Activated naive CD8-positive, alpha-beta T cell (primary cell): ENCODE data around the gene B4GALNT2.
"Not testable (repeated sequence)": the region's sequence is repeated elsewhere in the genome, so short reads cannot be mapped to it uniquely, and the experiment has no call there.

Source experiments
- H3K27ac Mint-ChIP-seq: one replicate; pipeline ENCODE4 v1.8.0; 2021; ENCODE audit warnings: mixed read lengths
- H3K27me3 Mint-ChIP-seq: one replicate; pipeline ENCODE4 v1.8.0; 2021; ENCODE audit warnings: mixed read lengths
- H3K36me3 Mint-ChIP-seq: one replicate; pipeline ENCODE4 v1.8.0; 2021; ENCODE audit warnings: mixed read lengths
- H3K4me1 Mint-ChIP-seq: one replicate; pipeline ENCODE4 v1.8.0; 2021; ENCODE audit warnings: low read depth, mixed read lengths
- H3K4me3 Mint-ChIP-seq: one replicate; pipeline ENCODE4 v1.8.0; 2021; ENCODE audit warnings: mild to moderate bottlenecking, mixed read lengths
- H3K9me3 Mint-ChIP-seq: one replicate; pipeline ENCODE4 v1.8.0; 2021; ENCODE audit warnings: low read depth, mixed read lengths

The B4GALNT2 gene

GRCh38 chr17:49108318-49108717 is 24.3 kb upstream of the B4GALNT2 start:
- Mint-ChIP-seq H3K27ac (no peak overlapping the region), H3K27me3 (peaks cover 5% of the 10 kb centered on the region), H3K4me3 (no peak overlapping the region), H3K9me3 (peaks cover 3% of the 10 kb centered on the region), H3K4me1 (no peaks in the 10 kb centered on the region), H3K36me3 (no peaks in the 10 kb centered on the region)

GRCh38 chr17:49110509-49110908 is 22.1 kb upstream of the B4GALNT2 start:
- peaks cover 4% of the 10 kb centered on the region for H3K9me3 Mint-ChIP-seq
- H3K36me3 Mint-ChIP-seq = no peaks in the 10 kb centered on the region
- H3K4me1 Mint-ChIP-seq = no peaks in the 10 kb centered on the region
- no peak overlapping the region for H3K27ac Mint-ChIP-seq
- H3K4me3 Mint-ChIP-seq = no peak overlapping the region
- H3K27me3 Mint-ChIP-seq = peaks cover 11% of the 10 kb centered on the region

- Mint-ChIP-seq H3K36me3 (no peaks in the 10 kb centered on the region), H3K4me3 (no peak overlapping the region)
These were observed 20.6 kb upstream of the B4GALNT2 start for GRCh38 chr17:49111934-49112333.

DNA sequence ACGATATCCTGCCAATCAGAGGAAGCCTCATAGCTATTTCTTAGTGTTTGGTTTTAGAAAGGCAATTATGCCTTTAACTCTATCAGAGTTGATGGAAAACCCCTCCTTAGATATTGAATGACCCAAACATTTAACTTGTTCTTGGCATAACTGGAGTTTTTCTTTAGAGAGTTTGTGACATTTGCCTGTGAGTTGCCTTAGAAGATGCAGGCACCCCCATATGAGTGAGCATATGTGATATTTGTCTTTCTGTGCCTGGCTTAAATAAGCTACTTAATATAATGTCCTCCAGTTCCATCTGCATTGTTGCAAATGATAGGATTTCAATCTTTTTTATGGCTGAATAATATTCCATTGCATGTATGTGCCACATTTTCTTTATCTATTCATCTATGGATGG is 19.6 kb upstream of the B4GALNT2 start:
- Mint-ChIP-seq H3K4me1 (no peaks in the 10 kb centered on the region), H3K27me3 (peaks cover 13% of the 10 kb centered on the region), H3K9me3 (peaks cover 4% of the 10 kb centered on the region), H3K4me3 (no peak overlapping the region), H3K36me3 (no peaks in the 10 kb centered on the region), H3K27ac (no peak overlapping the region)

More at GRCh38 chr17:49111934-49112333, 20.6 kb upstream of the B4GALNT2 start:
- no peaks in the 10 kb centered on the region for H3K4me1 Mint-ChIP-seq
- H3K27me3 Mint-ChIP-seq = peaks cover 11% of the 10 kb centered on the region
- H3K9me3 Mint-ChIP-seq = peaks cover 4% of the 10 kb centered on the region
- H3K27ac Mint-ChIP-seq = no peak overlapping the region

DNA sequence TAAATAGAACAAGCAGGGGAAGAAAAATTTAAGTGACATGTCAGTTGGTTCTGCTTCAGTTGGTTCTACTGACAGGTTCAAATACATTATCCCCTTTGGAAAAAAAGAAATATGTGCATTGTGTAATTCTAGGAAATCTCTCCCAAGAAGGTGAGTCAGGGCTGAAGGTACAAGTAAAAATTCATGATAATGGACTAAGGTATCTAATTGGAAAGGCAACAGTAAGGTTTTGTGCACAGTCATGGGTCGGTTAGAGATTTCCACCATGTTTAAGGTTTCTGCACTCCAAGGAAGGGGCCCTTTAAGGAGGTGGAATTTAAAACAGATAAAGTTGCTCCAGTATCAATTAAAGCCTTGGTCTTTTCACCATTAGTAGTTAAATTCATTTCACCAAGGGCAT is 17.9 kb upstream of the B4GALNT2 start:
- H3K27ac Mint-ChIP-seq = no peak overlapping the region
- H3K4me3 Mint-ChIP-seq = no peak overlapping the region
- no peaks in the 10 kb centered on the region for H3K36me3 Mint-ChIP-seq
- peaks cover 4% of the 10 kb centered on the region for H3K9me3 Mint-ChIP-seq
- peaks cover 15% of the 10 kb centered on the region for H3K27me3 Mint-ChIP-seq
- H3K4me1 Mint-ChIP-seq = no peaks in the 10 kb centered on the region

DNA sequence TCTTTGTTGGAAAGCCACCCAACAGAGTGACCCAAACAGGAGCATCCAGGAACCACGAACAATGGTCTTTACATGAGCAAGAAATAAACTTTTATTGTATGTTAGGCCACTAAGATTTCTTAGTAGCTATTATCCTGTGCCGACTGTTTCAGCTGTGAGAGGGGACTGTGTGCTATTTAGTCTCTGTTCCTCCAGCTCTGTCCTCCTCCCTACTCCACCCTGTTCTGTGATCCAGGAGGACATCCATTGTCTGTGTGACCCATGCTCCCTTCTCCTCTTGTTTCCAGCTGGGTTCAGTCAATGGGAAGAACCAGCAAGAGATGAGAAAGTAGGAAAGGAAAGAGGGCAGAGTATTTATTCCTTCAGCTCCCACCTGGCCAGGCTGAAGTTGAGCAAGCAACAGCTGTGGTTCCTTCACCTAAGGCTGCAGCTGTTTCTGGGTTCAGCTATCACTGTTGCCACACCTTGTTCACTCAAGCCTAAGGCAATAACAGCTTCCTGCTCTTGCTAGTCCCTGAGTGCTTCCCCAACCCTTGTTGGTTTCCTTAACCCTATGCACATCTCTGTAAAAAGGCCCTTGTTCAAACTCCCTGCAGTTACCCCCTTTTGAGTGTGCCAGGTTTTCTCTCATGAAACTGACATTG is 14.9 kb upstream of the B4GALNT2 start:
- Mint-ChIP-seq H3K27ac (no peak overlapping the region), H3K4me1 (no peaks in the 10 kb centered on the region), H3K4me3 (no peak overlapping the region), H3K36me3 (peaks cover 2% of the 10 kb centered on the region), H3K9me3 (peaks cover 4% of the 10 kb centered on the region), H3K27me3 (peaks cover 20% of the 10 kb centered on the region)

DNA sequence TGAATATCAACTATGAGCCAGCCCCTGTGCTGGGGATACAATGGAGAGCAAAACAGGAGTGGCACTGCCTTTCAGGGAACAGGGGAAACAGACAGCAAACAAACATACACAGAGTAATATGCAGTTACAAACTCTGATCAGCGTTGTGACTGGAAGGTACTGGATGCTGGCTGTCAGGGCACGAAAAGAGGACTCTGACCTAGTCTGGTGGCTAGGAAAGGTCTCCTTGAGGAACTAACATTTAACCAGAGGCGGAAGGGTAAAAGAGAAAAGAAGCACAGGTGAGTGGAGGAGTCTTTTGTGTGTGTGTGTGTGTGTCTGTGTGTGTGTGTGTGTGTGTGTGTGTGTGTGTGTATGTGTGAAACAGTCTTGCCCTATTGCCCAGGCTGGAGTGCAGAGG is 12.4 kb upstream of the B4GALNT2 start:
- H3K36me3 Mint-ChIP-seq = peaks cover 2% of the 10 kb centered on the region
- no peak overlapping the region for H3K27ac Mint-ChIP-seq
- peaks cover 10% of the 10 kb centered on the region for H3K27me3 Mint-ChIP-seq
- H3K4me1 Mint-ChIP-seq = no peaks in the 10 kb centered on the region
- H3K4me3 Mint-ChIP-seq = no peak overlapping the region
- H3K9me3 Mint-ChIP-seq = no peaks in the 10 kb centered on the region

GRCh38 chr17:49121696-49122292 is 10.8 kb upstream of the B4GALNT2 start:
- H3K4me3 Mint-ChIP-seq = no peak overlapping the region
- H3K4me1 Mint-ChIP-seq = no peaks in the 10 kb centered on the region
- peaks cover 2% of the 10 kb centered on the region for H3K36me3 Mint-ChIP-seq
- peaks cover 9% of the 10 kb centered on the region for H3K27me3 Mint-ChIP-seq
- H3K9me3 Mint-ChIP-seq = no peaks in the 10 kb centered on the region
- no peak overlapping the region for H3K27ac Mint-ChIP-seq

DNA sequence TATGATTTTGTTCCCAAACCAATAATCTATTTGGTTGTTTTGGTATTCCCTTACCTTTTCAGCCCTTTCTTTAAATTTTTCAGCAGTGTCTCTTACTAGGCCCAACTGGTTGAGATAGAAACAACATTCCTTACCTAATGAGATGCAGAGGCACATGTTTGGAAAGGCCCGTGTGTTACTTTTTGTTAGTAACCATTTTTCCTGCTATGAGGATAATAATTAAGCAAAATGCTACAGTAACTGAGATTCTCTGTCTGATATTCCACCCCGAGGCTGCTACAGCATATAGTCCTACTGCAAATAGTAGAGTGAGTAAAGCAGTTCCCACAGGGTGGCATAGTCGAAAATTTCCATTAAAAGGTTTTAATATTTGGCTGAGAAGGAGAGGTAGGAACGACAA is 10.0 kb upstream of the B4GALNT2 start:
- no peaks in the 10 kb centered on the region for H3K4me1 Mint-ChIP-seq
- H3K36me3 Mint-ChIP-seq = peaks cover 2% of the 10 kb centered on the region
- no peaks in the 10 kb centered on the region for H3K9me3 Mint-ChIP-seq
- H3K27me3 Mint-ChIP-seq = peaks cover 9% of the 10 kb centered on the region
- H3K27ac Mint-ChIP-seq = no peak overlapping the region
- H3K4me3 Mint-ChIP-seq = no peak overlapping the region

GRCh38 chr17:49123061-49123460 is 9.5 kb upstream of the B4GALNT2 start:
- Mint-ChIP-seq H3K27me3 (peaks cover 8% of the 10 kb centered on the region), H3K9me3 (no peaks in the 10 kb centered on the region), H3K27ac (no peak overlapping the region), H3K4me1 (no peaks in the 10 kb centered on the region), H3K4me3 (no peak overlapping the region), H3K36me3 (peaks cover 2% of the 10 kb centered on the region)

GRCh38 chr17:49125449-49125848 is 7.1 kb upstream of the B4GALNT2 start:
- Mint-ChIP-seq H3K27ac (no peak overlapping the region), H3K36me3 (peaks cover 3% of the 10 kb centered on the region), H3K9me3 (no peaks in the 10 kb centered on the region), H3K27me3 (peaks cover 13% of the 10 kb centered on the region), H3K4me1 (no peaks in the 10 kb centered on the region), H3K4me3 (no peak overlapping the region)

DNA sequence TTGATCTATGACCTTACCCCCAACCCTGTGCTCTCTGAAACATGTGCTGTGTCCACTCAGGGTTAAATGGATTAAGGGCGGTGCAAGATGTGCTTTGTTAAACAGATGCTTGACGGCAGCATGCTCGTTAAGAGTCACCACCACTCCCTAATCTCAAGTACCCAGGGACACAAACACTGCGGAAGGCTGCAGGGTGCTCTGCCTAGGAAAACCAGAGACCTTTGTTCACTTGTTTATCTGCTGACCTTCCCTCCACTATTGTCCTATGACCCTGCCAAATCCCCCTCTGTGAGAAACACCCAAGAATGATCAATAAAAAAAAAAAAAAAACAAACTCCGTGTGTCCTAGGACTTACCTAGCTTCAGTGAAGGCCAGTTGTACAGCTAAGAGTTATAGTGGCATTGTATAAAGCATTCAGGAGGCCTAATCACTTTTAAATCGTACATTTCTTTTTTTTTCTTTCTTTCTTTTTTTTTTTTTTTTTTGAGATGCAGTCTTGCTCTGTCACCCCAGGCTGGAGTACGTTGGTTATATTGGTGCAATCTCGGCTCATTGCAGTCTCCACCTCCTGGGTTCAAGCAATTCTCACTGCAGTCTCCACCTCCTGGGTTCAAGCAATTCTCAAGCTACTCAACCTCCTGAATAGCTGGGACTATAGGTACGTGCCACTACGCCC is 6.2 kb upstream of the B4GALNT2 start:
- not testable (repeated sequence) for H3K9me3 Mint-ChIP-seq, H3K4me1 Mint-ChIP-seq, H3K27ac Mint-ChIP-seq, H3K36me3 Mint-ChIP-seq, H3K4me3 Mint-ChIP-seq
- peaks cover 21% of the 10 kb centered on the region for H3K27me3 Mint-ChIP-seq

- H3K27ac Mint-ChIP-seq, H3K4me1 Mint-ChIP-seq, H3K36me3 Mint-ChIP-seq, H3K9me3 Mint-ChIP-seq, H3K4me3 Mint-ChIP-seq: not testable (repeated sequence)
- peaks cover 36% of the 10 kb centered on the region for H3K27me3 Mint-ChIP-seq
These were observed 3.1 kb upstream of the B4GALNT2 start for GRCh38 chr17:49129359-49129950.

GRCh38 chr17:49130891-49131290 is 1.7 kb upstream of the B4GALNT2 start:
- no peak overlapping the region for H3K27ac Mint-ChIP-seq
- peaks cover 4% of the 10 kb centered on the region for H3K36me3 Mint-ChIP-seq
- H3K4me1 Mint-ChIP-seq = peaks cover 5% of the 10 kb centered on the region
- no peak overlapping the region for H3K4me3 Mint-ChIP-seq
- peaks cover 36% of the 10 kb centered on the region for H3K27me3 Mint-ChIP-seq
- H3K9me3 Mint-ChIP-seq = no peaks in the 10 kb centered on the region

- H3K36me3 Mint-ChIP-seq = peaks cover 4% of the 10 kb centered on the region
- H3K27me3 Mint-ChIP-seq = peaks cover 36% of the 10 kb centered on the region
- H3K27ac Mint-ChIP-seq = no peak overlapping the region
- H3K4me1 Mint-ChIP-seq = peaks cover 5% of the 10 kb centered on the region
- H3K4me3 Mint-ChIP-seq = peak overlapping the region; percentile 74
- H3K9me3 Mint-ChIP-seq = no peaks in the 10 kb centered on the region
These were observed 261 bp upstream of the B4GALNT2 start for GRCh38 chr17:49132317-49132698.
